SK-N-SH treated with all-trans-retinoic acid at 6 μM for 48 hours (cell line): ENCODE measurements around the gene CFDP1.

Source experiments
- ATAC-seq: fragments of 200-7000 bp; cut with Tn5 transposase; 3 replicates; pipeline ENCODE4 v1.9.1; 2020; ENCODE audit warnings: mild to moderate bottlenecking, moderate library complexity
- ARNTL ChIP-seq: fragments of 450-650 bp; formaldehyde crosslinking; IDR thresholded peaks from 2 replicates; pipeline ENCODE4 v1.5.0; 2020; ENCODE audit warnings: low read depth, mild to moderate bottlenecking, moderate library complexity, borderline replicate concordance
- CSDC2 ChIP-seq: fragments of 250-450 bp; sonication (Bioruptor Pico); IDR thresholded peaks from 2 replicates; pipeline ENCODE4 v1.5.0; 2020; ENCODE audit warnings: mild to moderate bottlenecking, moderate library complexity
- GLIS3 ChIP-seq: fragments of 250-450 bp; sonication (Bioruptor Pico); IDR thresholded peaks from 2 replicates; pipeline ENCODE4 v1.5.0; 2020; ENCODE audit warnings: mild to moderate bottlenecking, moderate library complexity
- OSR1 ChIP-seq: fragments of 250-450 bp; sonication (Bioruptor Pico); IDR thresholded peaks from 2 replicates; pipeline ENCODE4 v1.8.0; 2022; ENCODE audit warnings: moderate library complexity, mild to moderate bottlenecking, inconsistent platforms
- PPARA ChIP-seq: fragments of 250-450 bp; sonication (Bioruptor Pico); IDR thresholded peaks from 2 replicates; pipeline ENCODE4 v1.5.0; 2020; ENCODE audit warnings: mild to moderate bottlenecking, borderline replicate concordance
- RARB ChIP-seq: fragments of 250-450 bp; sonication (Bioruptor Pico); IDR thresholded peaks from 2 replicates; pipeline ENCODE4 v1.8.0; 2021; ENCODE audit warnings: mild to moderate bottlenecking, moderate library complexity
- SNAI2 ChIP-seq: fragments of 250-450 bp; sonication (Bioruptor Pico); IDR thresholded peaks from 2 replicates; pipeline ENCODE4 v1.5.0; 2020; ENCODE audit warnings: mild to moderate bottlenecking, moderate library complexity
- TCF4 ChIP-seq: fragments of 250-450 bp; sonication (Bioruptor Pico); IDR thresholded peaks from 2 replicates; pipeline ENCODE4 v1.8.0; 2021; ENCODE audit warnings: mild to moderate bottlenecking, moderate library complexity, borderline replicate concordance
- TOX ChIP-seq: fragments of 250-450 bp; sonication (Bioruptor Pico); IDR thresholded peaks from 2 replicates; pipeline ENCODE4 v1.8.0; 2021; ENCODE audit warnings: mild to moderate bottlenecking, moderate library complexity, borderline replicate concordance
- TSHZ2 ChIP-seq: fragments of 250-450 bp; sonication (Bioruptor Pico); IDR thresholded peaks from 2 replicates; pipeline ENCODE4 v1.5.0; 2020; ENCODE audit warnings: mild to moderate bottlenecking, moderate library complexity
- ZC3H10 ChIP-seq: fragments of 250-450 bp; sonication (Bioruptor Pico); IDR thresholded peaks from 2 replicates; pipeline ENCODE4 v1.5.1; 2021; ENCODE audit warnings: mild to moderate bottlenecking, moderate library complexity
- ZNF565 ChIP-seq: fragments of 450-650 bp; formaldehyde crosslinking; conservative IDR thresholded peaks from 2 replicates; pipeline ENCODE4 v1.5.0; 2020; ENCODE audit warnings: low read depth, mild to moderate bottlenecking, moderate library complexity
- ZNF70 ChIP-seq: fragments of 450-650 bp; formaldehyde crosslinking; IDR thresholded peaks from 2 replicates; pipeline ENCODE4 v1.5.0; 2020; ENCODE audit warnings: mild to moderate bottlenecking, moderate library complexity
- ZNF8 ChIP-seq: fragments of 450-650 bp; formaldehyde crosslinking; IDR thresholded peaks from 2 replicates; pipeline ENCODE4 v1.5.0; 2020; ENCODE audit warnings: mild to moderate bottlenecking, moderate library complexity
- TF ChIP-seq, protein P1 (sequence below): fragments of 250-450 bp; sonication (Bioruptor Pico); IDR thresholded peaks from 2 replicates; pipeline ENCODE4 v1.8.0; 2021; ENCODE audit warnings: low read depth, mild to moderate bottlenecking, moderate library complexity, borderline replicate concordance
- TF ChIP-seq, protein P2 (sequence below): fragments of 250-450 bp; sonication (Bioruptor Pico); IDR thresholded peaks from 2 replicates; pipeline ENCODE4 v1.5.1; 2021; ENCODE audit warnings: mild to moderate bottlenecking, moderate library complexity
- TF ChIP-seq, protein P3 (sequence below): fragments of 250-450 bp; sonication (Bioruptor Pico); IDR thresholded peaks from 2 replicates; pipeline ENCODE4 v1.5.1; 2020; ENCODE audit warnings: low read depth, mild to moderate bottlenecking, moderate library complexity

The CFDP1 gene

GRCh38 chr16:75398333-75398732, 35.0 kb downstream of the CFDP1 start (continued):
- TF ChIP-seq, protein P1, sequence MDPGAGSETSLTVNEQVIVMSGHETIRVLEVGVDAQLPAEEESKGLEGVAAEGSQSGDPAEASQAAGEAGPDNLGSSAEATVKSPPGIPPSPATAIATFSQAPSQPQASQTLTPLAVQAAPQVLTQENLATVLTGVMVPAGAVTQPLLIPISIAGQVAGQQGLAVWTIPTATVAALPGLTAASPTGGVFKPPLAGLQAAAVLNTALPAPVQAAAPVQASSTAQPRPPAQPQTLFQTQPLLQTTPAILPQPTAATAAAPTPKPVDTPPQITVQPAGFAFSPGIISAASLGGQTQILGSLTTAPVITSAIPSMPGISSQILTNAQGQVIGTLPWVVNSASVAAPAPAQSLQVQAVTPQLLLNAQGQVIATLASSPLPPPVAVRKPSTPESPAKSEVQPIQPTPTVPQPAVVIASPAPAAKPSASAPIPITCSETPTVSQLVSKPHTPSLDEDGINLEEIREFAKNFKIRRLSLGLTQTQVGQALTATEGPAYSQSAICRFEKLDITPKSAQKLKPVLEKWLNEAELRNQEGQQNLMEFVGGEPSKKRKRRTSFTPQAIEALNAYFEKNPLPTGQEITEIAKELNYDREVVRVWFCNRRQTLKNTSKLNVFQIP (CRISPR knock-in tag) = no peak
- TF ChIP-seq, protein P2, sequence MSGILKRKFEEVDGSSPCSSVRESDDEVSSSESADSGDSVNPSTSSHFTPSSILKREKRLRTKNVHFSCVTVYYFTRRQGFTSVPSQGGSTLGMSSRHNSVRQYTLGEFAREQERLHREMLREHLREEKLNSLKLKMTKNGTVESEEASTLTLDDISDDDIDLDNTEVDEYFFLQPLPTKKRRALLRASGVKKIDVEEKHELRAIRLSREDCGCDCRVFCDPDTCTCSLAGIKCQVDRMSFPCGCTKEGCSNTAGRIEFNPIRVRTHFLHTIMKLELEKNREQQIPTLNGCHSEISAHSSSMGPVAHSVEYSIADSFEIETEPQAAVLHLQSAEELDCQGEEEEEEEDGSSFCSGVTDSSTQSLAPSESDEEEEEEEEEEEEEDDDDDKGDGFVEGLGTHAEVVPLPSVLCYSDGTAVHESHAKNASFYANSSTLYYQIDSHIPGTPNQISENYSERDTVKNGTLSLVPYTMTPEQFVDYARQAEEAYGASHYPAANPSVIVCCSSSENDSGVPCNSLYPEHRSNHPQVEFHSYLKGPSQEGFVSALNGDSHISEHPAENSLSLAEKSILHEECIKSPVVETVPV (CRISPR knock-in tag) = no peak

GRCh38 chr16:75394941-75395340, 38.4 kb downstream of the CFDP1 start:
- ATAC-seq = no peak

GRCh38 chr16:75392906-75393305, 40.4 kb downstream of the CFDP1 start:
- ATAC-seq = no peak

More at GRCh38 chr16:75394941-75395340, 38.4 kb downstream of the CFDP1 start:
- TF ChIP-seq TSHZ2 (CRISPR knock-in tag) (no peak), ZNF565 (no peak), ZNF70 (CRISPR knock-in tag) (no peak)

GRCh38 chr16:75390926-75391653, 42.2 kb downstream of the CFDP1 start:
- no peak for ATAC-seq
- TF ChIP-seq TSHZ2 (CRISPR knock-in tag) (no peak), RARB (no peak), ZC3H10 (CRISPR knock-in tag) (no peak), TOX (CRISPR knock-in tag) (no peak)

More at GRCh38 chr16:75392906-75393305, 40.4 kb downstream of the CFDP1 start:
- TF ChIP-seq, protein P3, sequence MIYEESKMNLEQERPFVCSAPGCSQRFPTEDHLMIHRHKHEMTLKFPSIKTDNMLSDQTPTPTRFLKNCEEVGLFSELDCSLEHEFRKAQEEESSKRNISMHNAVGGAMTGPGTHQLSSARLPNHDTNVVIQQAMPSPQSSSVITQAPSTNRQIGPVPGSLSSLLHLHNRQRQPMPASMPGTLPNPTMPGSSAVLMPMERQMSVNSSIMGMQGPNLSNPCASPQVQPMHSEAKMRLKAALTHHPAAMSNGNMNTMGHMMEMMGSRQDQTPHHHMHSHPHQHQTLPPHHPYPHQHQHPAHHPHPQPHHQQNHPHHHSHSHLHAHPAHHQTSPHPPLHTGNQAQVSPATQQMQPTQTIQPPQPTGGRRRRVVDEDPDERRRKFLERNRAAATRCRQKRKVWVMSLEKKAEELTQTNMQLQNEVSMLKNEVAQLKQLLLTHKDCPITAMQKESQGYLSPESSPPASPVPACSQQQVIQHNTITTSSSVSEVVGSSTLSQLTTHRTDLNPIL (CRISPR knock-in tag) = no peak
- no peak for TF ChIP-seq ZNF565
- TF ChIP-seq TCF4 (CRISPR knock-in tag) = no peak
- no peak for TF ChIP-seq TOX (CRISPR knock-in tag)

DNA sequence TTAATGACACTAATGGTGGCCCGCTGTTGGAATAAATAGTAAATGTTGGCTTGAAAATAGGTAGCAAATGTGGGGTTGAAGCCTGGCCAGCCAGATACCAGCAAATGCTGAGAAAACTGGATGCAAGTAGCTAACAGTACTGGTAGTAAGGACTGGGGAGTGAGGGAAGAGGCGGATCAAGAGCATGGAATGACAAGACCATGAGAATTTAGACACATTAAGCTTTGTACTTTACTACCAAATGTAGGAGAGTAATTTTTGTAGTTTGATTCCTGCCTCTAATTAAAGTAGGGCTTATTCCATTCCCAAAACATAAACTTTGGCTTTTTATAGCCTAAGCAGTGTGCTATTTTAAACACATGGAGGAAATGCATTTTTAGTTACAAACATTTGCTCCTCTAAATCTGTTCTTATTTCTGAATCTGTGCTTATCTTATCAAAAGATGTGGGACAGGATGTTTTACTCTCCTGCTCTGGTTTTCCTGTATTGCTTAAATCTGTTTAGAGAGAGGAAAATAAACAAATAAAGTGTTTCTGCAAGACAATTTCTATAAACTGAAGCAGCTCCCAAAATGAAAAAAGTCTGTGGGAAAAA, 44.1 kb downstream of the CFDP1 start:
- TF ChIP-seq GLIS3 (CRISPR knock-in tag) = no peak
- no peak for TF ChIP-seq ZNF8
- TF ChIP-seq, protein P2 (CRISPR knock-in tag) = no peak
- TF ChIP-seq SNAI2 (CRISPR knock-in tag) = no peak
- no peak for TF ChIP-seq PPARA
- no peak for TF ChIP-seq ZC3H10 (CRISPR knock-in tag)
- TF ChIP-seq CSDC2 (CRISPR knock-in tag) = no peak
- TF ChIP-seq OSR1 (CRISPR knock-in tag) = no peak
- no peak for TF ChIP-seq ARNTL (CRISPR knock-in tag)
- no peak for ATAC-seq
